Thyroid gland (tissue), 4 donors: Measurements from ENCODE around the gene CHRNA1. TPM values are rescaled to one million over a fixed set of nuclear protein-coding genes. Genes with fewer than 3 reads are reported as not detected.

Source experiments
- DNase-seq, 2 donors: peaks; one replicate each; pipeline ENCODE4 v3.0.0-alpha.2; 2019
- H3K27ac ChIP-seq, 3 donors: fragments of 200-600 bp; sonication (generic); 1 replicate in 2 of 3; 2 replicates in 1 of 3; pipeline ENCODE4 v1.5.1; 2016 to 2019; ENCODE audit warnings: mild to moderate bottlenecking in 1 of 3, moderate library complexity in 1 of 3
- H3K27me3 ChIP-seq: fragments of 200-600 bp; sonication (generic); one replicate; pipeline ENCODE4 v1.5.1; 2019
- H3K36me3 ChIP-seq, 2 donors: fragments of 200-600 bp; sonication (generic); one replicate each; pipeline ENCODE4 v1.5.1; 2016 to 2019
- H3K4me1 ChIP-seq, 2 donors: fragments of 200-600 bp; sonication (generic); one replicate each; pipeline ENCODE4 v1.5.1; 2017 to 2019
- H3K4me3 ChIP-seq, 3 donors: fragments of 200-600 bp; sonication (generic); replicated peaks in 1 of 3; 1 replicate in 2 of 3; 2 replicates in 1 of 3; pipeline ENCODE4 v1.5.1; 2016; ENCODE audit warnings: mild to moderate bottlenecking in 1 of 3
- H3K9me3 ChIP-seq: fragments of 200-600 bp; sonication (generic); one replicate; pipeline ENCODE4 v1.5.1; 2017
- POLR2A ChIP-seq, 2 donors: fragments of 450-650 bp; IDR thresholded peaks; one replicate each; pipeline ENCODE4 v1.6.1; 2017; ENCODE audit warnings: antibody characterized with exemption in 2 of 2, mild to moderate bottlenecking in 2 of 2, moderate library complexity in 1 of 2
- WGBS, 2 donors: methylation state at CpG; one replicate each; pipeline ENCODE4 v1.1.5; 2017; 5-methylcytosine and 5-hydroxymethylcytosine counted together
- intact Hi-C: fragments of 100-400 bp; cut with DNase I; formaldehyde crosslinking; loops from one replicate; pipeline ENCODE4 v1.15.1; 2023
- total RNA-seq, 4 donors: library from RNA; depleted of rRNA; stranded (reverse); fragments of >200 nt; gene quantifications; one replicate each; pipeline ENCODE4 v1.2.3, GENCODE V29; 2016
- TF ChIP-seq, protein P1 (sequence below), 6 experiments: fragments of 200-600 bp in 3 of 6; fragments of 450-650 bp in 3 of 6; sonication (generic) in 3 of 6; IDR thresholded peaks; one replicate each; pipeline ENCODE4 v1.5.1; 2016 to 2019; ENCODE audit warnings: antibody characterized with exemption in 6 of 6, mild to moderate bottlenecking in 2 of 6, inconsistent platforms in 1 of 6, moderate library complexity in 1 of 6

The CHRNA1 gene
- total RNA-seq, 4 donors from 2014 or later, result not detected

DNA sequence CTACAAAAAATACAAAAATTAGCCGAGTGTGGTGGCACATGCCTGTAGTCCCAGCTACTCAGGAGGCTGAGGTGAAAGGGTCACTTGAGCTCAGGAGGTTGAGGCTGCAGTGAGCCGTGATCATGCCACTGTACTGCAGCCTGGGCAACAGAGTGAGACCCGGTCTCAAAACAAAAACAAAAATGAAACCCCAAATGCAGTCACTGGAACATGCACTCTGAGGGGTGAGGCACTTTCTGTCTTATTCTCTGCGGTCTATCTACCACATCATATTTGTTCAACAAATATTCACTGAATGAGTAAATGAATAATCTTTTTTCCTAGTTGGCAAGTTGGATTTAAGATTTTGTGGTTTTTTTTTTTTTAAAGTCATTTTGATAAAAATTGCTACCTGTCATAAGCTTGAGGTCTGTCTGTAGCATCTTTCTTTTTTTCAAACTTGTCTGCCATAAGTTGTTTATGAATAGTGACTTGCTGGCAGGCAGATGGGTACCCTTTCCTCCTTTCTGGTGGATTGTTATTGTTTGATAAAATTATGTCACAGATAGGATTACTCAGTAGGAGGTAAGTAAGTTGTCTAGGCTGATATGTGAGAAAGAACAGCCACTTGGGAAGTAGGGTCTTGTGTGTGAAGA, 11.8 kb downstream of the CHRNA1 start:
- Histone ChIP-seq H3K27ac (no peak overlapping the region), H3K4me1 (no peaks in the 10 kb centered on the region), H3K36me3 (no peaks in the 10 kb centered on the region), H3K4me3 (no peak overlapping the region), H3K27me3 (no peaks in the 10 kb centered on the region), H3K9me3 (no peaks in the 10 kb centered on the region)
- intact Hi-C loops, result no loop called here
- no peak for TF ChIP-seq POLR2A (IDR thresholded peaks at IDR 0.05)
- no peak for DNase-seq
- 83 to 89% methylated on average over 4 of the region's 4 CpGs for WGBS, 2 donors

DNA sequence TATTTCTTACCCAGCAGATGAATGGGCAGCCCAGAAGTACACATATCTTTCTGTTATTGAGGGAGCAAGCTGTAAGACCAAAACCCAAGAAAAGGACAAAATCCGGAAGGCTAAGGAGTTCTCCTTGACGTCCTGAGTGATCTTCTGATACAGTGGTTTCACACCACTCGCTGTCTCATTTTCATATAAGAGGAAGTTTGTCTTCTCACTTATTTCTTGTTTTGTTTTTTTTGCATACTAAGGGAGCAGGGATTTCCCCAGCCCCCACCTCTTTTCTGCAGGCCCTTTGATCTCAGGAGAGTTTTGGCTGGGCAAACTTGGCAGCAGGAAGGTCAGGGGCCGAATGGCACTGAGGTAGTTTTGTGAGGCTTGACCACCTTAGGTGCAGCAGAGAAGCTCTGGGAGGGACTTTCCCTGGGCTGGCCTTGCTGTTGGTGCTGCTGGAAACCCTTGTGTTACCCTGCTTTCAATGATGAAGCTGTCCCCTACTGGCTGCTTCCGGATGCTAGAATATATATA, 13.3 kb downstream of the CHRNA1 start:
- DNase-seq, result no peak
- Histone ChIP-seq H3K36me3 (no peaks in the 10 kb centered on the region), H3K4me1 (no peaks in the 10 kb centered on the region), H3K27ac (no peak overlapping the region), H3K27me3 (no peaks in the 10 kb centered on the region), H3K4me3 (no peak overlapping the region), H3K9me3 (no peaks in the 10 kb centered on the region)
- whole genome bisulfite sequencing, 2 donors, result 69 to 74% methylated on average over 5 of the region's 5 CpGs
- intact Hi-C loops, result no loop called here
- TF ChIP-seq, protein P1, sequence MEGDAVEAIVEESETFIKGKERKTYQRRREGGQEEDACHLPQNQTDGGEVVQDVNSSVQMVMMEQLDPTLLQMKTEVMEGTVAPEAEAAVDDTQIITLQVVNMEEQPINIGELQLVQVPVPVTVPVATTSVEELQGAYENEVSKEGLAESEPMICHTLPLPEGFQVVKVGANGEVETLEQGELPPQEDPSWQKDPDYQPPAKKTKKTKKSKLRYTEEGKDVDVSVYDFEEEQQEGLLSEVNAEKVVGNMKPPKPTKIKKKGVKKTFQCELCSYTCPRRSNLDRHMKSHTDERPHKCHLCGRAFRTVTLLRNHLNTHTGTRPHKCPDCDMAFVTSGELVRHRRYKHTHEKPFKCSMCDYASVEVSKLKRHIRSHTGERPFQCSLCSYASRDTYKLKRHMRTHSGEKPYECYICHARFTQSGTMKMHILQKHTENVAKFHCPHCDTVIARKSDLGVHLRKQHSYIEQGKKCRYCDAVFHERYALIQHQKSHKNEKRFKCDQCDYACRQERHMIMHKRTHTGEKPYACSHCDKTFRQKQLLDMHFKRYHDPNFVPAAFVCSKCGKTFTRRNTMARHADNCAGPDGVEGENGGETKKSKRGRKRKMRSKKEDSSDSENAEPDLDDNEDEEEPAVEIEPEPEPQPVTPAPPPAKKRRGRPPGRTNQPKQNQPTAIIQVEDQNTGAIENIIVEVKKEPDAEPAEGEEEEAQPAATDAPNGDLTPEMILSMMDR (IDR thresholded peaks at IDR 0.05), result no peak
- no peak for TF ChIP-seq POLR2A (IDR thresholded peaks at IDR 0.05)

DNA sequence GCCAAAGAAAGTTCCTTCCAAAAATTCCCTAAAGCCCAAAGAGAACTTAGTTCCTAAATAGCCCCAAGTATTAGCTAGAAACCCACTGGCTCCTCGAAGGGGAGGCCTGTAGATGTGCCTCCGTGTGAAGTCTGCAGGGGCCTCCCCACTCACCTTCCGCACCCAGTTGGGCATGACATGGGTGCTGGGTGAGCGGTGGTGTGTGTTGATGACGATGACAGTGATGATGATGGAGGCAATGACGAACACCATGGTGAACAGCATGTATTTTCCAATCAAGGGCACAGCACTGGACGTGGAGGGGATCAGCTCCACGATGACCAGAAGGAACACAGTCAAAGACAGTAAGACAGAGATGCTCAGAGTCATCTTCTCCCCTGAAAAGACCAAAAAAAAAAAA, 14.5 kb downstream of the CHRNA1 start:
- H3K36me3 ChIP-seq, result no peaks in the 10 kb centered on the region
- H3K27ac ChIP-seq, result no peak overlapping the region
- no peaks in the 10 kb centered on the region for H3K9me3 ChIP-seq
- no peaks in the 10 kb centered on the region for H3K27me3 ChIP-seq
- no peak overlapping the region for H3K4me3 ChIP-seq
- H3K4me1 ChIP-seq, result no peaks in the 10 kb centered on the region
- intact Hi-C loops, result no loop called here
- WGBS, 2 donors, result 82 to 89% methylated on average over 8 of the region's 8 CpGs
- TF ChIP-seq, protein P1 (IDR thresholded peaks at IDR 0.05), result no peak
- TF ChIP-seq POLR2A (IDR thresholded peaks at IDR 0.05), result no peak
- no peak for DNase-seq

DNA sequence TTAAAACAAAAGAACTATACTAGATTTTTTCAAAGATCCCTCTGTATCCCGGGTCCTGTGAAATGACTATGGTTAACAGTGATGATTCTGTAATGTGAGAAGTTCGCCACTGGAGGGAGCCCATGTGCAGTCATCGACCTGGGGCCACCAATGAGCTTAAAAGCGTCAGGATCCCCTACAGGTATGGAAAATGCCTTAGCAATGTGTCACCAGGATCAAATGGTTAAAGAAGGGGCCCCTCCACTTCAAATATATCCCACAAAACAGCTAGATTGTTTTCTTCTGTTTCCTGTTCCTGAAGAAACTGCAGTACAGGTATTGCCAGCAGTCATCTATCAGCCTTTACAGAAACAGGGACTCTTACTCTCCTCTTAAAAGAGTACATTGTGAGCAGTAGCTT, 15.3 kb downstream of the CHRNA1 start:
- Histone ChIP-seq H3K36me3 (no peaks in the 10 kb centered on the region), H3K27me3 (no peaks in the 10 kb centered on the region), H3K9me3 (no peaks in the 10 kb centered on the region), H3K27ac (no peak overlapping the region), H3K4me1 (no peaks in the 10 kb centered on the region), H3K4me3 (no peak overlapping the region)
- TF ChIP-seq, protein P1 (IDR thresholded peaks at IDR 0.05), result peak; percentile 20 to 75 (median 56)
- TF ChIP-seq POLR2A (IDR thresholded peaks at IDR 0.05), result no peak
- WGBS, 2 donors, result 0 to 1% methylated on average over 4 of the region's 4 CpGs
- DNase-seq, result peak; percentile 51 to 67
- intact Hi-C loops, result no loop called here

DNA sequence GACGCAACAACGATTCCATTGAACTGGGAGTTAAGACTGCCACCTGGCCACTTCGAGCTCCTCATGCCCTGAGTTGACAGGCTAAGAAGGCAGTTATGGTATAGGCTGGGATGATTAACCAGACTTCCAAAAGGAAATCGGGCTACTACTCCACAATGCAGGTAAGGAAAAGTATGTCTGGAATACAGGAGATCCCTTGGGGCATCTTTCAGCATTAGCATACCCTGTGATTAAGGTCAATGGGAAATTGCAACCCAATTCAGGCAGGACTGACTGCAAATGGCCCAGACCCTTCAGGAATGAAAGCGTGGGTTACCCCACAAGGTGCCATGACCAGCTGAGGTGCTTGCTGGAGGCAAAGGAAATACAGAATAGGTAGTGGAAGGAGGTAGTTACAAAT, 19.1 kb downstream of the CHRNA1 start:
- intact Hi-C loops, result no loop called here
- DNase-seq, result no peak
- no peak overlapping the region for H3K4me3 ChIP-seq
- WGBS, 2 donors, result 82 to 83% methylated on average over 5 of the region's 5 CpGs
- no peaks in the 10 kb centered on the region for H3K27me3 ChIP-seq
- H3K27ac ChIP-seq, result no peak overlapping the region
- H3K36me3 ChIP-seq, result no peaks in the 10 kb centered on the region
- no peaks in the 10 kb centered on the region for H3K9me3 ChIP-seq
- TF ChIP-seq POLR2A (IDR thresholded peaks at IDR 0.05), result no peak
- TF ChIP-seq, protein P1 (IDR thresholded peaks at IDR 0.05), result no peak
- no peaks in the 10 kb centered on the region for H3K4me1 ChIP-seq
